NCI-H774 (cell line): ENCODE data around the gene DVL3.
"Not testable (repeated sequence)": the region's sequence is repeated elsewhere in the genome, so short reads cannot be mapped to it uniquely, and the experiment has no call there.

Experiments used
- DNase-seq: peaks from one replicate; lab custom pipeline; 2025; lab: John Stamatoyannopoulos, UW

The DVL3 gene

GRCh38 chr3:184154885-184155643 lies at the start of gene DVL3:
TSS of gene DVL3 (plus strand) at chr3:184155377. CDS start at chr3:184155636, 259 bp downstream.
- peak; percentile 83 for DNase-seq

GRCh38 chr3:184110316-184110725 lies 44.9 kb upstream of the DVL3 start:
- no peak for DNase-seq

GRCh38 chr3:184116017-184116416 lies 39.2 kb upstream of the DVL3 start:
- no peak for DNase-seq

- DNase-seq = no peak
These were observed 37.5 kb upstream of the DVL3 start for GRCh38 chr3:184117636-184118035.

- not testable (repeated sequence) for DNase-seq
These were observed 34.1 kb upstream of the DVL3 start for GRCh38 chr3:184121031-184121430.

- no peak for DNase-seq
These were observed 29.2 kb upstream of the DVL3 start for GRCh38 chr3:184126006-184126405.

- DNase-seq = peak; percentile 68
These were observed 26.2 kb upstream of the DVL3 start for GRCh38 chr3:184129012-184129411.

- no peak for DNase-seq
These were observed 22.2 kb upstream of the DVL3 start for GRCh38 chr3:184132945-184133344.

- peak; percentile 87 for DNase-seq
These were observed 21.1 kb upstream of the DVL3 start for GRCh38 chr3:184133840-184134745.

- DNase-seq = peak; percentile 68
These were observed 20.4 kb upstream of the DVL3 start for GRCh38 chr3:184134746-184135148.

GRCh38 chr3:184135149-184135910 lies 19.8 kb upstream of the DVL3 start, which contains the start of gene EIF2B5:
TSS of gene EIF2B5 (plus strand) at chr3:184135358. CDS start at chr3:184135386, 28 bp downstream.
- peak; percentile 98 for DNase-seq

GRCh38 chr3:184135911-184136260 lies 19.3 kb upstream of the DVL3 start:
- DNase-seq = no peak

GRCh38 chr3:184140436-184140835 lies 14.7 kb upstream of the DVL3 start:
- DNase-seq = no peak

GRCh38 chr3:184142199-184142598 lies 13.0 kb upstream of the DVL3 start:
- no peak for DNase-seq

GRCh38 chr3:184143327-184143726 lies 11.8 kb upstream of the DVL3 start:
- DNase-seq = no peak

GRCh38 chr3:184144505-184144904 lies 10.7 kb upstream of the DVL3 start:
- no peak for DNase-seq

- DNase-seq = peak; percentile 75
These were observed 10.1 kb upstream of the DVL3 start for GRCh38 chr3:184145111-184145524.

GRCh38 chr3:184145751-184146270 lies 9.4 kb upstream of the DVL3 start:
- no peak for DNase-seq

GRCh38 chr3:184148076-184148475 lies 7.1 kb upstream of the DVL3 start:
- no peak for DNase-seq

- no peak for DNase-seq
These were observed 6.1 kb upstream of the DVL3 start for GRCh38 chr3:184149123-184149522.

GRCh38 chr3:184149770-184150169 lies 5.4 kb upstream of the DVL3 start:
- not testable (repeated sequence) for DNase-seq
